D721Med (cell line): Measurements from ENCODE around the gene DPP6.

Source experiments
- DNase-seq: peaks from one replicate; pipeline ENCODE4 v3.0.0; 2011; ENCODE audit warnings: low spot score; ENCODE audit not compliant: insufficient read length
- FAIRE-seq: peaks from 2 replicates; lab custom pipeline; 2011; peaks lifted over from hg19 to GRCh38; lab: Jason Lieb, UNC
- TF ChIP-seq, protein P1 (sequence below): IDR thresholded peaks from 2 replicates; pipeline ENCODE4 v1.5.1; 2012; ENCODE audit warnings: mild to moderate bottlenecking, control low read depth; ENCODE audit not compliant: insufficient read depth; ENCODE audit errors: missing control alignments

Gene DPP6

DNA sequence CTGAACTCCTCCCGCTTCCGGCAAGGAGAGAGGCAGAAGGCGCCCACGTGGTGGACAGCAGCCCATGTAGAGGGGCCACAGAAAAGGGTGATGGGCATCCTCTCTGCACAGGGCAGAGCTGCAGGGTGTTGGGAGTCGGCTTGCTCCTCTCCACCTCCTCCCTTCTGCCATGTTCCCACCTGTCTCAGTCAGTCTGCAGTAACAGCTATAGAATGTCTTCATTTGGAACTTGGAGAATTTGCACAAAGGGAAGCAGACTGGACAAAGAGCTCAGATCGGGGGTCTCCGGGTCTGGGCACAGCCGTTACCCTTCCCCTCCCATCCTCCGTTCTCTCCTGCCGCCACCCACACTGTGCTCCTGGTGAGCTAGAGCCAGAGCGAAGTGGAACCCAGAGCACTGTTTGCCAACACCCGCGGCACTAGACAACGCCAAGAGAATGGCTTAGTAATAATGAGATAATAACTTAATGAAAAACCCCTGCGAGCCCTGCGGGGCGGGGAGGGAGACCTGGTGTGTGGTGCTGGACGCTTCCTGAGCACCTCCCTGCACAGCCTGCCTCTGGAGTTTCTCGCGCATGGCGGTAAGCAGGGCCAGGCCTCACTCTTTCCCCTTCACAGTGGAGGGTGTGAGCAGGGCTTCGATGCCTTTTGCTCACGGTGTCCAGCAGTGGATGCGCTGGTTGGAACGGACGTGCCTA is 696.0 kb downstream of the DPP6 start:
- no peak for FAIRE-seq
- TF ChIP-seq, protein P1, sequence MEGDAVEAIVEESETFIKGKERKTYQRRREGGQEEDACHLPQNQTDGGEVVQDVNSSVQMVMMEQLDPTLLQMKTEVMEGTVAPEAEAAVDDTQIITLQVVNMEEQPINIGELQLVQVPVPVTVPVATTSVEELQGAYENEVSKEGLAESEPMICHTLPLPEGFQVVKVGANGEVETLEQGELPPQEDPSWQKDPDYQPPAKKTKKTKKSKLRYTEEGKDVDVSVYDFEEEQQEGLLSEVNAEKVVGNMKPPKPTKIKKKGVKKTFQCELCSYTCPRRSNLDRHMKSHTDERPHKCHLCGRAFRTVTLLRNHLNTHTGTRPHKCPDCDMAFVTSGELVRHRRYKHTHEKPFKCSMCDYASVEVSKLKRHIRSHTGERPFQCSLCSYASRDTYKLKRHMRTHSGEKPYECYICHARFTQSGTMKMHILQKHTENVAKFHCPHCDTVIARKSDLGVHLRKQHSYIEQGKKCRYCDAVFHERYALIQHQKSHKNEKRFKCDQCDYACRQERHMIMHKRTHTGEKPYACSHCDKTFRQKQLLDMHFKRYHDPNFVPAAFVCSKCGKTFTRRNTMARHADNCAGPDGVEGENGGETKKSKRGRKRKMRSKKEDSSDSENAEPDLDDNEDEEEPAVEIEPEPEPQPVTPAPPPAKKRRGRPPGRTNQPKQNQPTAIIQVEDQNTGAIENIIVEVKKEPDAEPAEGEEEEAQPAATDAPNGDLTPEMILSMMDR, result no peak
- DNase-seq, result no peak

DNA sequence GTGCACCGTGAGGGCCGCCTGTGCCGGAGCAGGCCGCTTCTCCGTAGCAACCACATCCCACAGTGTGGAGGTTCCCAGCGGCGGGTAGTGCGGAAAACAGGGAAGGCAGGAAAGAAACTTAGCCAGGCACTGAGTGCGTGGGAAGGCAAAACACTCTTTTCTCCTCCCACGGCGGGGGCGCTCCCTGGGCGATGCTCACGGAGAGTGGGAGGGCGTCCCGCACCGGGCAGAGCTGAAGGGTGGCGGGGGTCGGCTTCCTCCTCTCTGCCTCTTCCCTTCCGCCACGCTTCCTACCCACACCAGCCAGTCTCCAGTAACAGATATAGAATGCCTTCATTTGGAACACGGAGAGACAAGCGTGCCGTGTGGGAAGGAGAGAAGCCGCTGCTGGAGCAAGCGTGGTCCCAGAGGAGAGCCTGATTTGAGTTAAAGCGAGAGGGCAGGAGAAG is 698.2 kb downstream of the DPP6 start:
- DNase-seq (no peak), FAIRE-seq (no peak)
- TF ChIP-seq, protein P1, result no peak

DNA sequence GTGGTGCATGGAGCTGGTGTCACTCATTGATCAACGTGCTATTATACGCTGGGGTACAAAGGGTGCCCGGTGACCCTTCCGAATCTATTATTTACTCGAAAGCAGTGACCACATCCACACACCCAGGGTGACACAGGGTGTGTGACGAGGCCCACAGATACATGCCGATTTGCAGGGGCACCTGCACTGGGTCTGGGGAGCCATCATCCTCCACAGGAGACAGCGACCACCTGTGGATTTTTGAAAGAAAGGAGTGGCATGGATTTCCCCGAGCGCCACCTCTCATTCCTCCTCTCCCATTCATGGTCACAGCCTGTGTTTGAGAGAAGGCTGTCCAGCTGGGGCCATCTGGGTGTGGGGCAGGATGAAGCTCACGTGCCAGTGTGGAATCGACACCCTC is 701.0 kb downstream of the DPP6 start:
- no peak for DNase-seq
- TF ChIP-seq, protein P1, result no peak
- FAIRE-seq, result no peak

DNA sequence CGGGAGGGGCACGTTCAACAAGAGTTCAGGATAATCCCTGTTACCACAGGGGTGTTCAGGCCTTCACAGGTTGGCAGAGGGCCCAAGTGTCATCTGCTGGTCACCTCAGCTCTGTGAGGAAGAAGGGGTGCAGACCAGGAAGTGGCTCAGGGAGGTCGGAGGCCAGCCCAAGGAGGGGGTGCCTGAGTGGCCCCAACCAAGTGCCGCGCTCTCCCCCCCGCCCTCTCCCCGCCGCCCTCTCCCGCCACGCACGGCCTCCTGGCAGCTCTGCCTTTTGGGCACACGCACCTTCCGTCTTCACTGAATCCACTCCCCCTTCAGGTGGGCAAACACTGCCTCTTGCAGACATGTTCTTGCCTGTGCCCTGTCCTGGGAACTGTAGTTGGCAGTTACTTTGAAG is 705.6 kb downstream of the DPP6 start:
- DNase-seq (no peak), FAIRE-seq (no peak)
- TF ChIP-seq, protein P1, result no peak

DNA sequence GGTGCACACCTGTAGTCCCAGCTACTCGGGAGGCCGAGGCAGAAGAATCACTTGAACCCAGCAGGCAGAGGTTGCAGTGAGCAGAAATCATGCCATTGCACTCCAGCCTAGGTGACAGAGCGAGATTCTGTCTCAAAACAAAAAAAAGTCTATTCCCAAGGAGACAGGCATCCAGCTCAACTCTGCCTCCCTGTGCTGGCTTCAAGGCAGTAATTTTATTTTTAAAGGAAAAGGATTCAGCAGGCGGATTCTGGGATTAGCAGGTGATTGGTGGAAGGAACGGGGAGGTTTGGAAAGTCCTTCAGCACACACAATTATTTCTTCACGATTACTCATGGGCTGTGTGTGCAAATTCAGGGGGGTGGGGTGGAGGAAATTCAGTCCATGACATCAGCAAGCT is 707.8 kb downstream of the DPP6 start:
- FAIRE-seq, result no peak
- no peak for DNase-seq
- TF ChIP-seq, protein P1, result no peak

DNA sequence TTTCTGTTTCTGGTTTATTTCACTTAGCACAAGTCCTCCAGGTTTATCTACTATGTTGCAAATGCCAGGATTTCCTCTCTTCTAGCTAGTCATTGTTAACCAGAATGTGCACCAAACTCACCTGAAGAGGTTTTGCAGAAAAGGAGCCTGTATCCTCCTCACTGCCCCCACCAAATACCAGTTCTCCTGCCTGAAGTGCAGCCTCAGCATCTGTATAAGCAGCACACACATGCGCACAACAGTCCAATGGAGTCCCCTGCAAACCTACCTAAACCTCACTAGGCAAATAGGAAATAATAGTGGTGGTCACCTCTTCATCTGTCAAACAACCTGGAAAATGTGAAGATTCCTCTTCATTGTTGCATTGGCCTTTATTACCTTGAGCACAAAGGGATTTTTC is 712.9 kb downstream of the DPP6 start:
- TF ChIP-seq, protein P1, result no peak
- DNase-seq, result no peak
- FAIRE-seq, result no peak

DNA sequence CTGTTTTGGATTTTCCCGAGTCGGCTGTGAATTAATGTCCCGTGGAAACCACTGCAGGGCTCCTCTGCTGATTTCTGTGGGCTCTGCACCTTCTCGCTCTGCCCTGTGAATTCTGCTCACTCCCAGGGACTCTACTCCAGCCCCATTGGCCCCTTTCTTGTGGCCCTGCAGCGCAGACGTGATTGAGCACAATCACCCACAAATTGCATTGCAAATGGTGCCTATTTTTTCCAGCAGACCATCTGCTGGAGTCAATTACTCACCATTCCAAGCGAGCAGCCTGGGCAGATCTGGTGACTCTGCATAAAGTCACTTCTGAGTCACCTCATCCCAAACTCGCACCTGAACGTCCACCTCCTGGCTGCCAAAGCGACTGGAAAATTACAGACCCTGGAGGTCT is 714.9 kb downstream of the DPP6 start:
- no peak for DNase-seq
- TF ChIP-seq, protein P1, result no peak
- FAIRE-seq, result no peak
